K562 (cell line): ENCODE measurements around the gene CHAT. TPM values are rescaled to one million over a fixed set of nuclear protein-coding genes. Genes with fewer than 3 reads are reported as not detected.

Source experiments
- ATAC-seq: fragments of 200-7000 bp; cut with Tn5 transposase; 3 replicates; pipeline ENCODE4 v1.9.1; 2020; ENCODE audit warnings: moderate library complexity
- BruUV-seq: library from RNA; stranded (reverse); fragments of 400-500 nt; replicated peaks from 2 replicates; lab custom pipeline; 2021; lab: Mats Ljungman, UMichigan
- CTCF ChIA-PET: fragments of 300-600 bp; formaldehyde crosslinking; extraction: SDS; loops from one replicate; lab custom pipeline; 2021; ENCODE audit warnings: low intra/inter-chr PET ratio; lab: Yijun Ruan, JAX
- POLR2A ChIA-PET: fragments of 300-600, 350-650 bp; sonication (Branson Sonifier 250); formaldehyde crosslinking; extraction: SDS; loops from one replicate; lab custom pipeline; 2021; ENCODE audit warnings: antibody characterized with exemption, inconsistent platforms; lab: Yijun Ruan, JAX
- DNase-seq, 4 experiments: peaks; one replicate each; pipeline versions ENCODE4 v3.0.0 to v3.0.0-alpha.2; 2011 to 2018; ENCODE audit warnings: low spot score in 3 of 4, mixed read lengths in 3 of 4; ENCODE audit errors: extremely low read depth in 1 of 4
- FAIRE-seq: peaks from 2 replicates; lab custom pipeline; 2011; peaks lifted over from hg19 to GRCh38; lab: Jason Lieb, UNC
- H2AFZ ChIP-seq: 2 replicates; pipeline ENCODE4 v1.6.0; 2011; ENCODE audit warnings: low read depth, low read length, control low read depth, inconsistent platforms
- H3K27ac ChIP-seq: fragments of 200-600 bp; 3 replicates; pipeline ENCODE4 v1.8.0; 2011; ENCODE audit warnings: low read depth, mild to moderate bottlenecking, control low read depth, inconsistent platforms, low read length, moderate library complexity, mixed read lengths; ENCODE audit errors: extremely low read depth
- H3K27me3 ChIP-seq, 2 experiments: fragments of 300-600 bp in 1 of 2; 2 replicates in 1 of 2; 3 replicates in 1 of 2; pipeline versions ENCODE4 v1.6.0 to v1.8.0; 2011; ENCODE audit warnings: inconsistent platforms in 2 of 2, low read length in 2 of 2, mild to moderate bottlenecking in 1 of 2, mixed read lengths in 1 of 2, moderate library complexity in 1 of 2; ENCODE audit not compliant: control insufficient read depth in 2 of 2, insufficient read depth in 2 of 2
- H3K36me3 ChIP-seq: fragments of 300-600 bp; 3 replicates; pipeline ENCODE4 v1.8.0; 2011; ENCODE audit warnings: mild to moderate bottlenecking, low read length, inconsistent platforms; ENCODE audit not compliant: control insufficient read depth, insufficient read depth
- H3K4me1 ChIP-seq, 2 experiments: fragments of 200-600 bp in 1 of 2; replicated peaks in 1 of 2; 2 replicates in 1 of 2; 3 replicates in 1 of 2; pipeline versions ENCODE4 v1.5.1 to v1.8.0; 2011; ENCODE audit warnings: inconsistent platforms in 2 of 2, low read length in 2 of 2, mild to moderate bottlenecking in 1 of 2, mixed read lengths in 1 of 2, moderate library complexity in 1 of 2; ENCODE audit not compliant: control insufficient read depth in 2 of 2, insufficient read depth in 2 of 2
- H3K4me2 ChIP-seq: 2 replicates; pipeline ENCODE4 v1.6.1; 2011; ENCODE audit warnings: low read length, control low read depth, inconsistent platforms, mixed read lengths; ENCODE audit not compliant: insufficient read depth
- H3K4me3 ChIP-seq: fragments of 200-600 bp; sonication (generic), shearing (Covaris generic); 2 replicates; pipeline ENCODE4 v1.5.1; 2016; ENCODE audit warnings: control low read depth, inconsistent platforms
- H3K79me2 ChIP-seq: fragments of 200-600 bp; 3 replicates; pipeline ENCODE4 v1.8.0; 2011; ENCODE audit warnings: low read length, inconsistent platforms; ENCODE audit not compliant: control insufficient read depth, insufficient read depth
- H3K9ac ChIP-seq, 2 experiments: 2 replicates each; pipeline versions ENCODE4 v1.6.0 to v1.6.1; 2011; ENCODE audit warnings: low read depth in 2 of 2, low read length in 2 of 2, control low read depth in 1 of 2, inconsistent platforms in 1 of 2, mild to moderate bottlenecking in 1 of 2, mixed read lengths in 1 of 2; ENCODE audit not compliant: insufficient read depth in 1 of 2
- H3K9me1 ChIP-seq: one replicate; pipeline ENCODE4 v1.6.0; 2011; ENCODE audit warnings: inconsistent platforms, mild to moderate bottlenecking, low read length, moderate library complexity; ENCODE audit not compliant: control insufficient read depth, insufficient read depth
- H3K9me3 ChIP-seq: replicated peaks from 2 replicates; pipeline ENCODE4 v1.5.1; 2011; ENCODE audit warnings: low read depth, low read length, inconsistent platforms; ENCODE audit not compliant: control insufficient read depth, insufficient read depth
- H4K20me1 ChIP-seq: replicated peaks from 2 replicates; pipeline ENCODE4 v1.6.1; 2011; ENCODE audit warnings: low read length, inconsistent platforms, mixed read lengths; ENCODE audit not compliant: control insufficient read depth, insufficient read depth
- DIDO1 ChIP-seq: fragments of 450-650 bp; IDR thresholded peaks from 2 replicates; pipeline ENCODE4 v1.6.1; 2016; ENCODE audit warnings: low read depth, missing biosample characterization, missing genetic modification characterization
- PCBP2 ChIP-seq: fragments of 200-400 bp; formaldehyde crosslinking; IDR thresholded peaks from 2 replicates; pipeline ENCODE4 v1.6.1; 2018; ENCODE audit warnings: low read length, low read depth, mild to moderate bottlenecking, moderate library complexity; ENCODE audit not compliant: poor library complexity, severe bottlenecking
- TRIM24 ChIP-seq, 2 experiments: fragments of 450-650 bp; IDR thresholded peaks; 2 replicates each; pipeline ENCODE4 v1.6.1; 2016
- WGBS: fragments of 100-300 bp; shearing (Covaris generic); methylation state at CpG from one replicate; pipeline ENCODE4 v1.1.6; 2016; ENCODE audit warnings: low coverage, mixed read lengths; ENCODE audit not compliant: insufficient coverage; ENCODE audit errors: missing lambda C conversion rate; 5-methylcytosine and 5-hydroxymethylcytosine counted together
- in situ Hi-C: fragments of 300-500 bp; cut with MboI; formaldehyde crosslinking; loops from 4 replicates; pipeline ENCODE4 v1.15.0; 2018; ENCODE audit warnings: inconsistent platforms, mixed read lengths
- intact Hi-C: fragments of 100-400 bp; cut with micrococcal nuclease; formaldehyde crosslinking; loops from 2 replicates; pipeline ENCODE4 v1.14.2; 2022
- polyA plus RNA-seq, 8 experiments: library from polyadenylated mRNA; depleted of rRNA in 4 of 8; stranded (reverse) in 5 of 8; unstranded in 3 of 8; fragments of >200 nt; fragmentation: Nextera tagmentation in 2 of 8; fragmentation: Illumina TruSeq in 1 of 8; extraction: Ambion mirVana in 2 of 8; extraction: Trizol in 1 of 8; gene quantifications; 2 replicates each; pipeline versions ENCODE4 v1.2.1 to v1.2.3, GENCODE V29; 2011 to 2014; ENCODE audit warnings: inconsistent platforms in 1 of 8, missing spikeins in 1 of 8
- total RNA-seq, 7 experiments: library from RNA; depleted of rRNA in 6 of 7; stranded (reverse); fragments of >200 nt in 6 of 7; fragmentation: Illumina TruSeq in 2 of 7; extraction: Trizol in 2 of 7; gene quantifications; 2 replicates each; pipeline versions ENCODE4 v1.2.1 to v1.2.3, GENCODE V29; 2011 to 2021; ENCODE audit warnings: low replicate concordance in 1 of 7
- TF ChIP-seq, protein P1 (sequence below): fragments of 250-450 bp; sonication (Bioruptor Pico); IDR thresholded peaks from 2 replicates; pipeline ENCODE4 v1.4.0; 2020; ENCODE audit warnings: mild to moderate bottlenecking

The CHAT gene
- total and polyA plus RNA-seq, 9 of the 15 experiments (the other 6 are each of a cell fraction or from before 2014, with no cell fraction given), result not detected

DNA sequence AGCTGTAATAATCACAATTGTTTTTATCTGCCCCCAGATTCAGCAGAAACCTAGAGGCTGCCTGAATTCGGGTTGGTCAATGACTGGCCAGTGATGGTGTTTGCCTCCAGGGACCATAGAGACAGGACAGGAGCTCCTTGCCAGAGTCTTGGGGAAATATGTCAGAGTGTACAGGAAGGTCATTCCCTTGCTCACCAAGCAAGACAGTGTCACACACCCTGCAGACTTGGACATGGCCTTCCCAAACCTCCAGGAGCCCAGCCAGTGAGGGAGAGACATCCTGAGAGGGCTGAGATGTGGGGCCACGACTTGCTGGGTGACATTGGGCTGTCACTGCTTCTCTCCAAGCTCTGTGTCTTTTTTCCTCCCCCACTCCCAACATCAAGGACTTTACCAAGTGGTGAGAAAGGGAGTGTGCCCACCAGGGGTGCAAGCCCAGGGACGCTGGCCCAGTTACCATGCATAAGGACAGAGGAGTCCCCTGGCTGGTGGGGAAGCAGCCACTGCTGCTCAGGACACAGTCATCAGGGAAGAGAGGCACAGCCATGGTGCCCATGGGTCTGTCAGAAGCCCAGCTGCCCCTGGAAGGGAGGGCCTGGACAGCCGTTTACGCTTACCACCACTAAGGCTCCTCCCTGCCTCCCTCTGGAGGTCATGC, 40.3 kb downstream of the CHAT start:
- Histone ChIP-seq H3K9me3 (no peaks in the 10 kb centered on the region), H3K36me3 (no peaks in the 10 kb centered on the region), H2AFZ (no peak overlapping the region), H4K20me1 (peaks cover 11% of the 10 kb centered on the region; the same call in 1 of the 2 replicates), H3K4me1 (0 out of 5 replicates have a peak, but pooled peaks cover 0 to 3% of the 10 kb centered on the region in 2 experiments), H3K79me2 (no peaks in the 10 kb centered on the region), H3K4me2 (no peak overlapping the region), H3K27me3 (peaks cover 14 to 56% of the 10 kb centered on the region in 2 experiments; a peak in 4 of 5 replicates), H3K9ac (no peak overlapping the region), H3K9me1 (no peaks in the 10 kb centered on the region), H3K4me3 (no peak overlapping the region), H3K27ac (no peak overlapping the region)
- in situ Hi-C loops (no loop called here), intact Hi-C loops (no loop called here)
- ATAC-seq (no peak), DNase-seq (no peak), FAIRE-seq (no peak)
- TF ChIP-seq PCBP2, result no peak
- TF ChIP-seq, protein P1, sequence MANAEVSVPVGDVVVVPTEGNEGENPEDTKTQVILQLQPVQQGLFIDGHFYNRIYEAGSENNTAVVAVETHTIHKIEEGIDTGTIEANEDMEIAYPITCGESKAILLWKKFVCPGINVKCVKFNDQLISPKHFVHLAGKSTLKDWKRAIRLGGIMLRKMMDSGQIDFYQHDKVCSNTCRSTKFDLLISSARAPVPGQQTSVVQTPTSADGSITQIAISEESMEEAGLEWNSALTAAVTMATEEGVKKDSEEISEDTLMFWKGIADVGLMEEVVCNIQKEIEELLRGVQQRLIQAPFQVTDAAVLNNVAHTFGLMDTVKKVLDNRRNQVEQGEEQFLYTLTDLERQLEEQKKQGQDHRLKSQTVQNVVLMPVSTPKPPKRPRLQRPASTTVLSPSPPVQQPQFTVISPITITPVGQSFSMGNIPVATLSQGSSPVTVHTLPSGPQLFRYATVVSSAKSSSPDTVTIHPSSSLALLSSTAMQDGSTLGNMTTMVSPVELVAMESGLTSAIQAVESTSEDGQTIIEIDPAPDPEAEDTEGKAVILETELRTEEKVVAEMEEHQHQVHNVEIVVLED (CRISPR knock-in tag), result no peak
- TF ChIP-seq TRIM24 (IDR thresholded peaks at IDR 0.05), result no peak
- no peak for TF ChIP-seq DIDO1
- no TSS peak for BruUV-seq
- WGBS, result 0% methylated on average over 5 of the region's 5 CpGs
- CTCF ChIA-PET, result no interaction called here
- POLR2A ChIA-PET, result interaction anchor here (0.7 to 1.1 kb wide), 2 partner anchors 9 to 32 kb away, joined by 3 to 4 read pairs; no protein-coding TSS in a partner anchor
